PC-3 (cell line): ENCODE results near the gene ARFIP1. TPM values are rescaled to one million over a fixed set of nuclear protein-coding genes. Genes with fewer than 3 reads are reported as not detected.
A peak's percentile ranks its signal among the peaks of the same experiment; 100 is the strongest.

ENCODE experiments used
- ATAC-seq: fragments of 200-7000 bp; cut with Tn5 transposase; 2 replicates; pipeline ENCODE4 v1.9.1; 2020; ENCODE audit warnings: mild to moderate bottlenecking, moderate library complexity
- BruUV-seq: library from RNA; stranded (reverse); fragments of 400-500 nt; replicated peaks from 2 replicates; lab custom pipeline; 2021; lab: Mats Ljungman, UMichigan
- CTCF ChIA-PET: fragments of 300-600 bp; sonication (Branson Sonifier 250); formaldehyde crosslinking; loops from one replicate; lab custom pipeline; 2022; ENCODE audit warnings: antibody characterized with exemption; lab: Charles Lee
- POLR2A ChIA-PET: fragments of 300-600 bp; sonication (Branson Sonifier 250); formaldehyde crosslinking; loops from one replicate; lab custom pipeline; 2022; ENCODE audit warnings: antibody characterized with exemption; ENCODE audit not compliant: unreplicated experiment; lab: Charles Lee
- DNase-seq: peaks from one replicate; pipeline ENCODE4 v3.0.0-alpha.2; 2015
- H2AFZ ChIP-seq: fragments of 300-600 bp; sonication (generic); 2 replicates; pipeline ENCODE4 v1.6.0; 2016; ENCODE audit warnings: antibody characterized with exemption, low read length
- H3F3A ChIP-seq: fragments of 300-600 bp; sonication (generic); one replicate; pipeline ENCODE4 v1.6.0; 2017; ENCODE audit warnings: antibody characterized with exemption, low read length, control low read depth, mild to moderate bottlenecking; ENCODE audit not compliant: unreplicated experiment
- H3K27ac ChIP-seq: fragments of 300-600 bp; sonication (generic); 2 replicates; pipeline ENCODE4 v1.5.1; 2016; ENCODE audit warnings: mild to moderate bottlenecking, low read length
- H3K27me3 ChIP-seq: fragments of 300-600 bp; sonication (generic); 2 replicates; pipeline ENCODE4 v1.6.1; 2016; ENCODE audit warnings: low read length, mixed read lengths
- H3K36me3 ChIP-seq: fragments of 300-600 bp; sonication (generic); 2 replicates; pipeline ENCODE4 v1.6.1; 2016; ENCODE audit warnings: low read depth, mixed run types, low read length, mixed read lengths
- H3K4me1 ChIP-seq: fragments of 300-600 bp; sonication (generic); 2 replicates; pipeline ENCODE4 v1.5.1; 2016; ENCODE audit warnings: low read length; ENCODE audit not compliant: insufficient read depth
- H3K4me2 ChIP-seq: fragments of 300-600 bp; sonication (generic); 2 replicates; pipeline ENCODE4 v1.6.0; 2016; ENCODE audit warnings: low read length
- H3K4me3 ChIP-seq: fragments of 300-600 bp; sonication (generic); 2 replicates; pipeline ENCODE4 v1.5.1; 2016; ENCODE audit warnings: mild to moderate bottlenecking, low read length, mixed read lengths
- H3K79me2 ChIP-seq: fragments of 300-600 bp; sonication (generic); 2 replicates; pipeline ENCODE4 v1.6.1; 2017; ENCODE audit warnings: low read length, mixed read lengths
- H3K9ac ChIP-seq: fragments of 300-600 bp; sonication (generic); 2 replicates; pipeline ENCODE4 v1.6.0; 2016; ENCODE audit warnings: mild to moderate bottlenecking, low read length
- H3K9me2 ChIP-seq: fragments of 300-600 bp; sonication (generic); replicated peaks from 2 replicates; pipeline ENCODE4 v1.6.1; 2016; ENCODE audit warnings: mixed run types, low read length, mixed read lengths
- H3K9me3 ChIP-seq: fragments of 300-600 bp; sonication (generic); 2 replicates; pipeline ENCODE4 v1.6.1; 2016; ENCODE audit warnings: low read length, mixed read lengths
- H4K20me1 ChIP-seq: fragments of 300-600 bp; sonication (generic); 2 replicates; pipeline ENCODE4 v1.6.1; 2016; ENCODE audit warnings: low read length, mixed read lengths
- EZH2 ChIP-seq: fragments of 300-600 bp; sonication (generic); IDR thresholded peaks from one replicate; pipeline ENCODE4 v1.6.1; 2017; ENCODE audit warnings: antibody characterized with exemption, mild to moderate bottlenecking, low read length; ENCODE audit not compliant: unreplicated experiment
- EZH2phosphoT487 ChIP-seq: fragments of 300-600 bp; sonication (generic); IDR thresholded peaks from 2 replicates; pipeline ENCODE4 v1.6.1; 2018; ENCODE audit warnings: mild to moderate bottlenecking, antibody characterized with exemption, low read length, borderline replicate concordance
- intact Hi-C: fragments of 100-400 bp; cut with micrococcal nuclease; formaldehyde crosslinking; loops from 2 replicates; pipeline ENCODE4 v1.9.0; 2023
- total RNA-seq: library from RNA; depleted of rRNA; stranded (reverse); fragments of >200 nt; gene quantifications from 2 replicates; pipeline ENCODE4 v1.2.3, GENCODE V29; 2014
- TF ChIP-seq, protein P1 (sequence below): fragments of 300-600 bp; sonication (generic); conservative IDR thresholded peaks from 2 replicates; pipeline ENCODE4 v1.5.1; 2017; ENCODE audit warnings: antibody characterized with exemption, low read depth, mild to moderate bottlenecking, low read length

Gene ARFIP1
- total RNA-seq, 1 experiment from 2014 or later: 23.5 TPM

DNA sequence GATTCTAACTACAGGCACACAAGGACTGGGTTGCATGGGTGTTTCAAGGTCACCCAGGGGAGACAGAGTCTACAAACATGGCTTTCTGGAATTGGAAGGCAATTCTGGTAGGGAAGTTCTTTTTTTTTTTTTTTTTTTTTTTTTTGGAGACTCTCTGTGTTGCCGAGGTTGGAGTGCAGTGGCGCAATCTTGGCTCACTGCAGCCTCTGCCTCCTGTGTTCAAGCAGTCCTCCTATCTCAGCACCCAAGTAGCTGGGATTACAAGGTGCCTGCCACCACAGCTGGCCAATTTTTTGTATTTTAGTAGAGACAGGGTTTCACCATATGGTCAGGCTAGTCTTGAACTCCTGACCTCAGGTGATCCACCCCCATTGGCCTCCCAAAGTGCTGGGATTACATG lies 140.1 kb downstream of the ARFIP1 start:
- no peaks in the 10 kb centered on the region for H4K20me1 ChIP-seq
- no peak for TF ChIP-seq EZH2phosphoT487
- TF ChIP-seq, protein P1, sequence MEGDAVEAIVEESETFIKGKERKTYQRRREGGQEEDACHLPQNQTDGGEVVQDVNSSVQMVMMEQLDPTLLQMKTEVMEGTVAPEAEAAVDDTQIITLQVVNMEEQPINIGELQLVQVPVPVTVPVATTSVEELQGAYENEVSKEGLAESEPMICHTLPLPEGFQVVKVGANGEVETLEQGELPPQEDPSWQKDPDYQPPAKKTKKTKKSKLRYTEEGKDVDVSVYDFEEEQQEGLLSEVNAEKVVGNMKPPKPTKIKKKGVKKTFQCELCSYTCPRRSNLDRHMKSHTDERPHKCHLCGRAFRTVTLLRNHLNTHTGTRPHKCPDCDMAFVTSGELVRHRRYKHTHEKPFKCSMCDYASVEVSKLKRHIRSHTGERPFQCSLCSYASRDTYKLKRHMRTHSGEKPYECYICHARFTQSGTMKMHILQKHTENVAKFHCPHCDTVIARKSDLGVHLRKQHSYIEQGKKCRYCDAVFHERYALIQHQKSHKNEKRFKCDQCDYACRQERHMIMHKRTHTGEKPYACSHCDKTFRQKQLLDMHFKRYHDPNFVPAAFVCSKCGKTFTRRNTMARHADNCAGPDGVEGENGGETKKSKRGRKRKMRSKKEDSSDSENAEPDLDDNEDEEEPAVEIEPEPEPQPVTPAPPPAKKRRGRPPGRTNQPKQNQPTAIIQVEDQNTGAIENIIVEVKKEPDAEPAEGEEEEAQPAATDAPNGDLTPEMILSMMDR: no peak
- TF ChIP-seq EZH2: no peak
- peaks cover 9% of the 10 kb centered on the region for H3K9me3 ChIP-seq
- no peaks in the 10 kb centered on the region for H3K27me3 ChIP-seq
- no peak overlapping the region for H3K27ac ChIP-seq
- H3K4me2 ChIP-seq: no peak overlapping the region
- H2AFZ ChIP-seq: no peak overlapping the region
- ATAC-seq (no peak), DNase-seq (no peak)
- H3K9ac ChIP-seq: no peak overlapping the region
- BruUV-seq: no TSS peak
- no peaks in the 10 kb centered on the region for H3K9me2 ChIP-seq
- no peaks in the 10 kb centered on the region for H3K4me1 ChIP-seq
- CTCF ChIA-PET: no interaction called here
- intact Hi-C loops: no loop called here
- POLR2A ChIA-PET: no interaction called here
- H3K79me2 ChIP-seq: no peaks in the 10 kb centered on the region
- H3K36me3 ChIP-seq: peaks cover 16% of the 10 kb centered on the region
- H3K4me3 ChIP-seq: no peak overlapping the region
- no peaks in the 10 kb centered on the region for H3F3A ChIP-seq

DNA sequence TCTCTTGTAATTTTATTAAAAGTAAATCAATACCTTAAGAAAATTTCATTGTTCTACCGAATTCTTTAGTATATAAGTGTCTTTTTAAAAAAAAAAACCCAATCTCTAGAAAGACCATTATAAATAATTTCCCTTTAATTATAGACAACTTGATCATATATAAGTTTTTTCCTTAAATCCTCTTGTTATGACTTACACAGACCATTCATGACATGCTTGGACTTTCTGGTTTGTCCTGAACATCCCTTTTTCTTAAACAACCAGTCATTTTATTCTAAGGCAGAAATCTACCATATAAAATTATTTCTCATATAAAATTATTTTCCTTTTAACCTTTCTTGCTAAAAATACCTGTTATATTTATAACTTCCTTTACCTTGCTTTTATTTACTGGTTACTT lies 141.0 kb downstream of the ARFIP1 start:
- H3K9me2 ChIP-seq: no peaks in the 10 kb centered on the region
- H3K9ac ChIP-seq: no peak overlapping the region
- no peak overlapping the region for H3K4me3 ChIP-seq
- H3K4me2 ChIP-seq: no peak overlapping the region
- no peaks in the 10 kb centered on the region for H3K27me3 ChIP-seq
- intact Hi-C loops: no loop called here
- H4K20me1 ChIP-seq: no peaks in the 10 kb centered on the region
- no peaks in the 10 kb centered on the region for H3K79me2 ChIP-seq
- ChIA-PET CTCF (no interaction called here), POLR2A (no interaction called here)
- no peaks in the 10 kb centered on the region for H3K4me1 ChIP-seq
- H3K9me3 ChIP-seq: peaks cover 9% of the 10 kb centered on the region
- H3F3A ChIP-seq: no peaks in the 10 kb centered on the region
- H2AFZ ChIP-seq: no peak overlapping the region
- TF ChIP-seq EZH2 (no peak), EZH2phosphoT487 (no peak)
- TF ChIP-seq, protein P1: no peak
- H3K36me3 ChIP-seq: peaks cover 16% of the 10 kb centered on the region
- no peak overlapping the region for H3K27ac ChIP-seq
- peak; percentile 14 for DNase-seq
- no peak for ATAC-seq
- no TSS peak for BruUV-seq

DNA sequence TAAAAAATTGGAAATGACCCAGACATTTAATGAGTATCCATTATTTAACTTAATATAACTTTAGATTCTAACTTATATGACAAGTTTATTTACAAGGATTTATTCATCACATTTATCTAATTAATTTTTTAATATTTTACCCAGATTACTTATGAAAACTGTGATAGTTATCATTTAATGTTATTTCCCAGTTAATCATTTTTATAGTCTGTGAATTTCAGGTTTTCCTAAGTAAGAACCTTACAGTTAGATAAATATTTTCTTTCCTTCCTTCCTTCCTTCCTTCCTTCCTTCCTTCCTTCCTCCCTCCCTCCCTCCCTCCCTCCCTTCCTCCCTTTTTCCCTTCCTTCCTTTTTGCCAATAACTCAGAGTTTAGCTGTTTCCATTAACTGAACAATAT lies 141.5 kb downstream of the ARFIP1 start:
- POLR2A ChIA-PET: no interaction called here
- Histone ChIP-seq H3K4me3 (no peak overlapping the region), H2AFZ (no peak overlapping the region), H3K27ac (no peak overlapping the region), H3K9me2 (no peaks in the 10 kb centered on the region), H3K4me2 (no peak overlapping the region), H3K4me1 (no peaks in the 10 kb centered on the region), H3K9ac (no peak overlapping the region), H3K36me3 (peaks cover 16% of the 10 kb centered on the region), H3K79me2 (no peaks in the 10 kb centered on the region), H3K27me3 (no peaks in the 10 kb centered on the region), H4K20me1 (no peaks in the 10 kb centered on the region), H3F3A (no peaks in the 10 kb centered on the region), H3K9me3 (peaks cover 9% of the 10 kb centered on the region)
- TF ChIP-seq EZH2 (no peak), EZH2phosphoT487 (no peak)
- TF ChIP-seq, protein P1: no peak
- DNase-seq (no peak), ATAC-seq (no peak)
- no TSS peak for BruUV-seq
- CTCF ChIA-PET: no interaction called here
- intact Hi-C loops: no loop called here
